COLO668 (cell line): ENCODE results near the gene FAM53B.

Source experiments
- DNase-seq: peaks from one replicate; lab custom pipeline; 2025; ENCODE audit not compliant: unreplicated experiment; lab: John Stamatoyannopoulos, UW

The FAM53B gene

GRCh38 chr10:124637091-124637700 lies 107.0 kb downstream of the FAM53B start:
- DNase-seq = no peak

- DNase-seq = peak; percentile 8
Observed at GRCh38 chr10:124636271-124636995, 107.7 kb downstream of the FAM53B start.

GRCh38 chr10:124632566-124632965 lies 111.6 kb downstream of the FAM53B start:
- no peak for DNase-seq

- peak; percentile 69 for DNase-seq
Observed at GRCh38 chr10:124632064-124632531, 112.1 kb downstream of the FAM53B start.

DNA sequence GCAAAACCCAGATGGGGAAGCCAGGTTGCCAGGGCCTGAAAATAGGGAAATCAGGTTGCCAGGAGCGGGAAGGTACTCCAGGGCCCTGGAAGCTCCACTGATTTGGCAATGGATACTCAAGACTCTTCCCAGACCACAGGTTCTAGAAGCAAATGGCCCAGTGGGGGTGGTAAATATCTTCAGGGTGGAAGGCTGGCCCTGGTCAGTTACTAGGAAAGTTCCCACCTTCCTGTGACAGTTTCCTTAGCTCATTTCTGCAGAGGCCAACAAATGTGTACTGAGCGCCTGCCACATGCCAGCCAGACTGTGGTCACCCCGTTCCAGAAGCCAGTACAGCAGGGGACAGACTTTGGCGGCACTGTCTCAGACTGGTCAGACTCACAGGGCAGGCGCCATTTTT lies 113.6 kb downstream of the FAM53B start:
- DNase-seq = no peak

- no peak for DNase-seq
Observed at GRCh38 chr10:124629842-124630241, 114.3 kb downstream of the FAM53B start.

DNA sequence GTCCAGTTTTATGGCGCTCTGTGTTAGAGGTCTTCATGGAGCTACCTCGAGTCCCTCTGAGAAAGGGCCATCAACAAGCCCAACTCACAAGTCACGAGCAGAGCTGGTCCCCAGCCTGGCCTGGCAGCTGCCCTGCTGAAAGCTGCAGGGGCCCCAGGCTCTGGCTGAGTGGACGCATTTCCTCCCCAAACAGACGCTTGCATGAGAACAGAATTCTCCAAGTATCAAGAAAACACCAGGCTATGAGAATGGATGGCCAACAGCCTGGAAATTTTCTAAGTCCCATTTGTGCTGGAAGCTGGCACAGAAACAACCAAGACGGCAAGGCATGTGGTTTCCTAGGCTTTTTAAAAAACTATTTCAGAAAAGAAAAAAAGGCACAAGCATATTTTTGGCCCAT lies 114.8 kb downstream of the FAM53B start:
- no peak for DNase-seq

DNA sequence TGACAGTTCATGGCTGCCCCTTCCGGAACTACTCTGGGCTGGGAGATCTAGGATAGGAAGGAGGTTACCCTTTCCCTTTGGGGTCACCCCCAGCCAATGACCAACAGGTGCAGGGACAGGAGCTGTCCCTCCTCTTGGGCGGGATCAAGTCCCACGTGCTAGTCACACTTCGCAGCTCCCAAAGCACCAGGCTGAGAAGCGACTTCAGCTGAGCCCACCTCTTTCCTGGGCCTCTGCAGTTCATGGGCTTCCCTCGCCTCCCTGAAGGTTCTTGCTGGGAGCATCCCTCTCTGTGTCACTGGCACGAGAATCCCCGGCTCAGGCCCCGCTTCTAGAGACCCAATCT lies 115.5 kb downstream of the FAM53B start:
- no peak for DNase-seq

- no peak for DNase-seq
Observed at GRCh38 chr10:124627866-124628675, 116.1 kb downstream of the FAM53B start.

DNA sequence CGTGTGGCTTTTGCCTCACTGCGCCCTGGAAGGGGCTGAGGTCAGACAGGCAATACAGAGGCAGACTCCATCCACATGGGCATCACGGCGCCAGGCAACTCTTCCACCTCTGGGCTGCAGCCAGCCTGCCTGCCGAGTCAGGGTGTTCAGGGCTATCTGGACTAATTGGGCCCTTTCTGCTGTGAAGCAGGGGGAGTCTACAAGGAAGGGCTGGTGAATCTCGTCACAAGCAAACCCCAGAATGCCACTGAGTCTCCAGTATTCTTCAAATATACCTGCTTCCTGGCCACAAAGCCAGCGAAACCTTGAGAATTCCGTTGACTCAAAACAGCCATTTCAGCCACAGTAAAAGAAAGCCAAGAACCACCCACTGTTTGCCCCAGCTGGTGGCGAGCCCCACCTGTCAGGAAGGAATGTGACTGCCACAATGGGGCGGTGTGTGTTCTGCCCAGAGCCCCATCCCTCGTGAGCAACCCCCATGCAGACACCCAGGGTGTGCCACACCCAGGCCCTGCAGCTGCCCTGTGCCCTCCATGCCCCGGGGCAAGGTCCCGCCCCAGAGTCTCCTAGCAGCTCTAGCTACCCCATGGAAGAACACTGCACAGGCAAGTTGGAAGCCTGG lies 117.3 kb downstream of the FAM53B start:
- DNase-seq = peak; percentile 83

DNA sequence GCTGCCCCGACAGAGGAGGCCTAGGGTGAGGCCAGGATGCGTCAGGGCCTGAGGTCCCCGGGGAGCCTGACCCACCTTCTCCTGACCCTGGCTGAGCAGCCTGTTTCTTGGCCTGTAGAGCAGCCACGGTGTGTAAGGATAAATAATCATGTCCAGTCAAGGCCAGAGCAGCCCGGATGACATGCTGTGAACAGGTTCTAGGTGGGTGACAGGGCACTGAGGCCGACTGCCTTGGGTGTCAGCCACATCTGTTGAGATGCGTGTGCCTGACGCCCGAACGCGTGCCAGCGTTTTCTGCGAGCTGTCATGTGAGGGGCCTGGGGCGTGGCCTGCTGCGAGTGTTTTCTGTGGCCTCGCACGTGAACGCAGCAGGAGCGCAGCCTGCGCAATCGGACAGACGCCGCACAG lies 118.3 kb downstream of the FAM53B start:
- DNase-seq = no peak

DNA sequence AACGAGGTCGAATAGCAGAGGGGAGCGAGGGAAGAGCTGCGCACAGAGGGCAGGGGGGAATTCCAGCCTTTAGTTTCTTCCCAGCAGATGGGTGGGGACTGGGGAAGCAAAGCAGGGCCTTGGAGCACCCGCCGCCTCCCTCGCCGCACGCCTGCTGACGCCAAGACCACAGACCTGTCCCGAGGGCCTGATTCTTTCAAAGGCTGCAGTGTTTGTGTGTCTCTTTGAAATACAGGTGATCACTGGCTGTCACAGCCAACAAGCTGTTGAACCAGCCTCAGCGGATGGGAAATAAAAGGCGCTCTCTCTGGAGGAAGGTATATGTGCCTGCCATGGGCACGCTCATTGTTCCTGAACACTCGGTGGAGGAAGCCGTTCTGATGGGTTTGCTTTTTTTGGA lies 119.3 kb downstream of the FAM53B start:
- no peak for DNase-seq

- peak; percentile 20 for DNase-seq
Observed at GRCh38 chr10:124624466-124624865, 119.7 kb downstream of the FAM53B start.

- no peak for DNase-seq
Observed at GRCh38 chr10:124624006-124624405, 120.2 kb downstream of the FAM53B start.

GRCh38 chr10:124622866-124623536 lies 121.2 kb downstream of the FAM53B start:
- DNase-seq = no peak

DNA sequence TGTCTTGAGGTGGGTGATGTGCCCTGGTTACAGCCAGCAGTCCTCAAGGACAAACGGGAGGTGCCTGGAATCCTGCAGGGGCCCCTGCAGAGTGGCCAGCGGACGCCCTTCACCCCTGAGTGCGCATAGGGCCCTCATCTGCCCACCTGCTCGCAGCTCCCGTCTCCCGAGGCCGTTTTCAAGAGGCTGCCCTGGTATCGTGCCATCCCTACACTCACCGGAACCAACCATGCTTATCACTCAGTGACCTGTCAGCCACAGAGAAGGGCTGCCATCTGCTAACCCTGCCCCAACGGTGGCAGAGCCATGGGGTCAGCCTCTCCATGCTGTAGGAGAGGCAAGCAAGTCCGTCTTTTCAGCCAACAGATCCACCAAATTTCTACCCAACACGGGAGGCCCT lies 122.0 kb downstream of the FAM53B start:
- DNase-seq = no peak

- no peak for DNase-seq
Observed at GRCh38 chr10:124621637-124622036, 122.5 kb downstream of the FAM53B start.

DNA sequence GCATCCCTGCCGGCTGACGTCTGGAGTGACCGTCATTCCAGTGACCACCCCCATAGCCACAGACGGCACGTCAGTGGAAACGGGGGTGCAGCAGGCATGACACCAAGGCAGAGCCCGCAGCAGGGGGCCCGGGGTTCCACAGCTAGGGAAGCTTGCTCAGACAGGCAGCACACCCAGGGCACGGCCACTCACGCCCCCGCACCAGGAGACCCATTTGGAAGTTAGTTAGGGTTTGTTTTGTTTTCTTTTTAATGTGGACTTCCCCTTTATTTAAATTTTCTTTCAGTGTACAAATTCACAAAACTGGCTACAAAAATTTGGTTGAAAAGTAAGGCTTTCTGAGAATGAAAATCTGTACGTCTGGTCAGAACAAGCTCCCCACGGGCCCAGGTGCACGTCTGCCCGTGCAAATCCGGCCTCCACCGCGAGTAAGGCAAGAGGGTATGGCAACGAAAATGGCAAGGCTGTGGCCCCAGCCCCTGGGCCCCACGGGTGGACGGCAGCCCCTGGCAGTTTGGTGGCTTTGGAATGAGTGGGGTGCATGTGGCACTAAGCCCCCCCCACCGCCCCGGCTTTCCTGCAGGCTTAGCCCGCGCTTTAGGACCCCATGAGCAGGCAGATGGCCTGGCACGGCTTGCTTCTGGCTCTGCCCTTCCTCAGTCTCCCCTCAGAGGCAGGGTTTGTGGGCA lies 124.2 kb downstream of the FAM53B start:
- no peak for DNase-seq

DNA sequence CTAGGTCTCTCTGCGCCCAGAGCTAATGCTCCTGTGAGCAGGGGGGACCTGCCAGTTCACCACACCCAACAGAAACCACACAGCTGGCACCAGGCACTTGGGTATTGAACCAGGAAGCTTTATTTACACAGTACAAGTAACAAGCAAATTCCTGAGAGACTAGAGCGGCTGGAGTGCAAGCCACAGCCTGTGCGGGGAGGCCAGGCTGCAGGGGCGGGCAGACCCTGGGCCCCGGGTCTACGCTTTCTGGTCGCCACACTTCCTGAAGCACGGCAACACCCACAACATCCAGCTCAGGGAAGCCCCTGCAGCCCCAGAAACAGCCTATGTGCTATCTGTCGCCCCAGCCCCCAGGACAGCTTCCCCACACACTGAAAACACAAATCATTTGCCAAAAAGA lies 125.0 kb downstream of the FAM53B start:
- peak; percentile 28 for DNase-seq

DNA sequence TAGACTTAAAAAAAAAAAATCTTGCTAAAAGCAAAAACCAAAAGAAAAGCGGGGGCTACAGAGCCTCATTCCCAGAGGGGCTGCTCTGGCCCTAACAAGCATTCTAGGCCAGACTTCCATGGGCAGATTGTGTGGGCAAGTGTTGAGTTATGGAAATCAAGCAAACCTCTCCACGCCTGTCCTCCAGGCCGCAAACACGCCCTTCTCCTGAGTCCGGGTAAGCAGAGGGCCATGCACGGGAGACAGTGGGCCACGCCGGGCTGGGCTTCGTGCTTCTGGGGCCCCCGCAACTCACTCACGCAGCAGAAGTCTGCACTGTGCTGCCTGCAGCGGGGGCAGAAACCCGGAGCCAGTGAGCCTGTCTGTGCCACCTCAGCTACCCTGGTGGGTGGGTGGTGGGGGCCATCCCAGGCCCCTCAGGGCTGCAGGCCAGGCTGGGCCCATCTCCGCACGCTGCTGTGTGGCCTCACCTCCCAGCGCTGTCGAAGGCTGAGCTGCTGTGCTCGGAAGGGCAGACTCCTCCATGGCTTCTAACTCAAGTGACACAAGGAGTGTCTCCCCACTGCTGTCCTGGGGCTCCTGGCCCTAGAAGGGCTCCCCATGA lies 125.6 kb downstream of the FAM53B start:
- no peak for DNase-seq
